Hepatocyte (in vitro differentiated cells): ENCODE measurements around the gene MAB21L4.

Experiments used
- CTCF ChIP-seq: fragments of 200-600 bp; sonication (generic); IDR thresholded peaks from 2 replicates; pipeline ENCODE4 v1.5.1; 2016; ENCODE audit warnings: antibody characterized with exemption, mild to moderate bottlenecking; ENCODE audit not compliant: poor library complexity
- EZH2 ChIP-seq: fragments of 200-600 bp; sonication (generic); IDR thresholded peaks from 2 replicates; pipeline ENCODE4 v1.6.1; 2016; ENCODE audit warnings: antibody characterized with exemption, mild to moderate bottlenecking, borderline replicate concordance
- EZH2phosphoT487 ChIP-seq: fragments of 200-600 bp; sonication (generic); IDR thresholded peaks from one replicate; pipeline ENCODE4 v1.6.1; 2018; ENCODE audit warnings: antibody characterized with exemption, mild to moderate bottlenecking, low read depth, moderate library complexity; ENCODE audit not compliant: unreplicated experiment, severe bottlenecking

- TF ChIP-seq CTCF (no peak), EZH2 (no peak), EZH2phosphoT487 (no peak)
Observed at GRCh38 chr2:240895656-240896388, at the start of gene MAB21L4.
